Liver (tissue), 3 donors: ENCODE results near the gene PAX6.

Experiments
- CTCF ChIP-seq: fragments of 150-350 bp; IDR thresholded peaks from 2 replicates; pipeline ENCODE4 v1.5.1; 2017; ENCODE audit warnings: improper control_type of control experiment, low read depth, low read length; ENCODE audit not compliant: missing input control
- EGR1 ChIP-seq, 2 donors: IDR thresholded peaks; 2 replicates each; pipeline ENCODE4 v1.6.1; 2016 to 2018; ENCODE audit warnings: antibody characterized with exemption in 2 of 2, low read depth in 2 of 2
- JUND ChIP-seq, 2 donors: IDR thresholded peaks; 2 replicates each; pipeline ENCODE4 v1.6.1; 2016; ENCODE audit warnings: antibody characterized with exemption in 2 of 2
- RAD21 ChIP-seq, 2 donors: IDR thresholded peaks; 2 replicates each; pipeline ENCODE4 v1.6.1; 2016; ENCODE audit warnings: antibody characterized with exemption in 2 of 2, mild to moderate bottlenecking in 2 of 2
- ZBTB33 ChIP-seq: IDR thresholded peaks from 2 replicates; pipeline ENCODE4 v1.6.1; 2016; ENCODE audit warnings: antibody characterized with exemption
- TF ChIP-seq, protein P1 (sequence below): IDR thresholded peaks from 2 replicates; pipeline ENCODE4 v1.6.1; 2016; ENCODE audit warnings: antibody characterized with exemption, mild to moderate bottlenecking
- donor health status: healthy.
- donor health status: healthy.

GRCh38 chr11:31821766-31822165, 10.6 kb upstream of the PAX6 start:
- TF ChIP-seq CTCF (no peak), JUND (IDR thresholded peaks at IDR 0.05) (no peak), EGR1 (IDR thresholded peaks at IDR 0.05; ENCODE audit: low read depth in 2 of 2) (no peak), ZBTB33 (no peak), RAD21 (IDR thresholded peaks at IDR 0.05) (no peak)
- TF ChIP-seq, protein P1, sequence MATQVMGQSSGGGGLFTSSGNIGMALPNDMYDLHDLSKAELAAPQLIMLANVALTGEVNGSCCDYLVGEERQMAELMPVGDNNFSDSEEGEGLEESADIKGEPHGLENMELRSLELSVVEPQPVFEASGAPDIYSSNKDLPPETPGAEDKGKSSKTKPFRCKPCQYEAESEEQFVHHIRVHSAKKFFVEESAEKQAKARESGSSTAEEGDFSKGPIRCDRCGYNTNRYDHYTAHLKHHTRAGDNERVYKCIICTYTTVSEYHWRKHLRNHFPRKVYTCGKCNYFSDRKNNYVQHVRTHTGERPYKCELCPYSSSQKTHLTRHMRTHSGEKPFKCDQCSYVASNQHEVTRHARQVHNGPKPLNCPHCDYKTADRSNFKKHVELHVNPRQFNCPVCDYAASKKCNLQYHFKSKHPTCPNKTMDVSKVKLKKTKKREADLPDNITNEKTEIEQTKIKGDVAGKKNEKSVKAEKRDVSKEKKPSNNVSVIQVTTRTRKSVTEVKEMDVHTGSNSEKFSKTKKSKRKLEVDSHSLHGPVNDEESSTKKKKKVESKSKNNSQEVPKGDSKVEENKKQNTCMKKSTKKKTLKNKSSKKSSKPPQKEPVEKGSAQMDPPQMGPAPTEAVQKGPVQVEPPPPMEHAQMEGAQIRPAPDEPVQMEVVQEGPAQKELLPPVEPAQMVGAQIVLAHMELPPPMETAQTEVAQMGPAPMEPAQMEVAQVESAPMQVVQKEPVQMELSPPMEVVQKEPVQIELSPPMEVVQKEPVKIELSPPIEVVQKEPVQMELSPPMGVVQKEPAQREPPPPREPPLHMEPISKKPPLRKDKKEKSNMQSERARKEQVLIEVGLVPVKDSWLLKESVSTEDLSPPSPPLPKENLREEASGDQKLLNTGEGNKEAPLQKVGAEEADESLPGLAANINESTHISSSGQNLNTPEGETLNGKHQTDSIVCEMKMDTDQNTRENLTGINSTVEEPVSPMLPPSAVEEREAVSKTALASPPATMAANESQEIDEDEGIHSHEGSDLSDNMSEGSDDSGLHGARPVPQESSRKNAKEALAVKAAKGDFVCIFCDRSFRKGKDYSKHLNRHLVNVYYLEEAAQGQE, result no peak
